Adrenal gland (tissue), 5 donors: ENCODE data around the gene COL2A1.

Source experiments
- POLR2A ChIP-seq, 2 donors: fragments of 450-650 bp; IDR thresholded peaks; one replicate each; pipeline ENCODE4 v1.6.1; 2017; ENCODE audit warnings: antibody characterized with exemption in 2 of 2, mild to moderate bottlenecking in 2 of 2, moderate library complexity in 1 of 2
- TF ChIP-seq, protein P1 (sequence below), 6 experiments: fragments of 450-650 bp in 4 of 6; fragments of 200-600 bp in 2 of 6; sonication (generic) in 1 of 6; IDR thresholded peaks; 1 replicate in 5 of 6; 2 replicates in 1 of 6; pipeline versions ENCODE4 v1.5.1 to v1.8.0; 2016 to 2021; ENCODE audit warnings: antibody characterized with exemption in 6 of 6, mild to moderate bottlenecking in 2 of 6, moderate library complexity in 1 of 6
- donor health status: DM: no; HTN: no; CAD: no.

DNA sequence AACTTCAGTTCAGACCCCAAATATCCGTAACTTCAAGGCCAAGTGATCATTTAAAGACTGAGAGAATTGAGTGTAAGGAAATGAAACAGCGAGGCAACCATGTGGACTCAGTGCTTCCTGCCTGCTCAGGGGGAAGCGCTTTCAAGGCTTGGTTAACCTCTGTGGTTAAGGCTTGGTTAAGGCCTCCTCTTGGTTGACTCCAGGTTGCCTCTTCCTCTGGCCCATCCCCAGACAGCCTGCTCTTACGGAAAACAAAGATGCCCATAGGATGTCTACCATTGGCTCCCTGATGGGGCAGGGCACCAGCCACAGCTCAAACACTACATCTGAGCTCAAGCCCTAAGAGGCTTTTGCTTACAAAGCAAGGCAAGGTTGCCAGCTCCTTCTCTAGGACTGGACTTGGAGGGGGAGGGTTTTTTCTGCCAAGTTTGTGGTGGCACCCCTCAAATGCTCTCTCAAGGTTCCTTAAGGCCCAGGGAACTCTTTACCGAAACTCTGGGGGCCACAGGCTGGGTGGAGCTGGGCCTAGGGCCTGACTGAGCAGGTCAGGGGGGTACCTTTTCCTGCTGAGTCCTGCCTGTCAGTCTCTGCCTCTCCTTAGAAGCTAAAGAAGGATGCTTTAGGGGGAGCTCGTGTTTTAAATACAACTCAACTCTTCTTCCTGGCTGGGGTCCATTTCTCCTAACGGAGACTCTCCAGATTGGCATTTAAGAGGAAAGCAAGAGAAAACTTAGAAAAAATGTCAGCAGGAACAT is 13.7 kb downstream of the COL2A1 start:
- TF ChIP-seq POLR2A (IDR thresholded peaks at IDR 0.05), result no peak
- TF ChIP-seq, protein P1, sequence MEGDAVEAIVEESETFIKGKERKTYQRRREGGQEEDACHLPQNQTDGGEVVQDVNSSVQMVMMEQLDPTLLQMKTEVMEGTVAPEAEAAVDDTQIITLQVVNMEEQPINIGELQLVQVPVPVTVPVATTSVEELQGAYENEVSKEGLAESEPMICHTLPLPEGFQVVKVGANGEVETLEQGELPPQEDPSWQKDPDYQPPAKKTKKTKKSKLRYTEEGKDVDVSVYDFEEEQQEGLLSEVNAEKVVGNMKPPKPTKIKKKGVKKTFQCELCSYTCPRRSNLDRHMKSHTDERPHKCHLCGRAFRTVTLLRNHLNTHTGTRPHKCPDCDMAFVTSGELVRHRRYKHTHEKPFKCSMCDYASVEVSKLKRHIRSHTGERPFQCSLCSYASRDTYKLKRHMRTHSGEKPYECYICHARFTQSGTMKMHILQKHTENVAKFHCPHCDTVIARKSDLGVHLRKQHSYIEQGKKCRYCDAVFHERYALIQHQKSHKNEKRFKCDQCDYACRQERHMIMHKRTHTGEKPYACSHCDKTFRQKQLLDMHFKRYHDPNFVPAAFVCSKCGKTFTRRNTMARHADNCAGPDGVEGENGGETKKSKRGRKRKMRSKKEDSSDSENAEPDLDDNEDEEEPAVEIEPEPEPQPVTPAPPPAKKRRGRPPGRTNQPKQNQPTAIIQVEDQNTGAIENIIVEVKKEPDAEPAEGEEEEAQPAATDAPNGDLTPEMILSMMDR (IDR thresholded peaks at IDR 0.05), result no peak
